GM12864 (cell line): Measurements from ENCODE around the gene SMOC2.

Experiments
- DNase-seq: peaks from one replicate; pipeline ENCODE4 v3.0.0-alpha.2; 2011; ENCODE audit warnings: low read depth
- H3K4me3 ChIP-seq: 2 replicates; pipeline ENCODE4 v1.5.1; 2011; ENCODE audit warnings: mild to moderate bottlenecking, low read depth, low read length, control low read depth
- CTCF ChIP-seq: IDR thresholded peaks from 2 replicates; pipeline ENCODE4 v1.5.1; 2011; ENCODE audit warnings: low read depth, mild to moderate bottlenecking, moderate library complexity, low read length, control low read depth, inconsistent platforms; ENCODE audit errors: missing control alignments

Gene SMOC2

GRCh38 chr6:168447700-168448099 is 6.7 kb downstream of the SMOC2 start:
- no peak for DNase-seq
- no peak overlapping the region for H3K4me3 ChIP-seq
- TF ChIP-seq CTCF: no peak

DNA sequence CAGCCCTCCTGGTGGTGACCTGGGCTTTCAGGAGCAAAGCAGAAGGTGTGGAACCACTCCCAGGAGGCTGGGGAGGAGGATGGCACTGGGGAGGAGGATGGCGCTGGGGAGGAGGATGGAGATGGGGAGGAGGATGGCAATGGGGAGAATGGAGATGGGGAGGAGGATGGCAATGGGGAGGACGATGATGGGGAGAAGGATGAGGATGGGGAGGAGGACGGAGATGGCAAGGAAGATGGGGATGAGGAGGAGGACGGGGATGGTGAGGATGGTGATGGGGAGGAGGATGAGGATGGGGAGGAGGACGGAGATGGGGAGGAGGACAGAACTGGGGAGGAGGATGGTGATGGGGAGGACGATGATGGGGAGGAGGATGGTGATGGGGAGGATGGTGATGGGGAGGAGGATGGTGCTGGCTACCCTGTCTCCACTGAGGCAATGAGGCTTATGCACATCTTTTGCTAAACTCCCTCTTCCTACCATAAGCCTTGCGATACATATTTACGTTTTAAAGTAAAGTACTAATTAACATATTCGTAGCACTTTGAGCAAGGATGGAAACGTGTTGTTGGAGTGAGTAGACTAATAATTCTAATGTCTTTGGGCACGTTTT is 7.4 kb downstream of the SMOC2 start:
- no peak overlapping the region for H3K4me3 ChIP-seq
- no peak for DNase-seq
- no peak for TF ChIP-seq CTCF

GRCh38 chr6:168450917-168451316 is 9.9 kb downstream of the SMOC2 start:
- no peak overlapping the region for H3K4me3 ChIP-seq
- no peak for DNase-seq
- no peak for TF ChIP-seq CTCF

DNA sequence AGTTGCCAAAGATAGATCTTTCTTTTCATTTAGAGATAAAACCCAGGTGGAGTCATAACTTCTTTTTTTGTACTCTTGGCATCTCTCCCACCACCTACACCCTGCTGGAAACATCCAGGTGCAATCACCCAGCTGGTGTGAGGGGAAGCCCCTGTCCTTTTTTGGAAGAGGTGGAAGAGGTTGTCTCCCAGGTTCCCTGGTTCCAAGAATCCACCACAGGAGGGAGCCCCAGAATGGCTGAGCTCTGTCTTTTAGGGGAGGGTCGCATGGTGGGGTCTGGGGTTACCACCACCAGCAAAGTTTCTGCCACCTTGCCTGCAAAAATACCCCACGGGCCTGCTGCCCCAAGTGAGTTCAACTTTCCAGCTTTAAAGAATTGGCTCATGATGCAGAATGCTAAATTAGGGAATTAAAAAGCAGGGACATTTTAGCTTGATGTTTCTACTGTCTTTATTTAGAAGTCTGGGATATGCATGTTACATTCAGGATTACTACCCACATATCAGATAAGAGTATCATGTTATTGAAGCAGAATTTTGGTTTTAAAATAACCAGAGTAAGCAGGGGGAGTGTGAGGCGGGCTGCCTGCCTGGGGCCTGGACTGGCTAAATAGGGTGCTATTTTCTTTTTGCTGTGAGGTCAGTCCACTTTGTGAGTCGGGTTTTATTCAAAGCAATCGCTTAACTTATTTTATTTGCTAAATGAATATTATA is 11.0 kb downstream of the SMOC2 start:
- H3K4me3 ChIP-seq: no peak overlapping the region
- no peak for TF ChIP-seq CTCF
- no peak for DNase-seq

DNA sequence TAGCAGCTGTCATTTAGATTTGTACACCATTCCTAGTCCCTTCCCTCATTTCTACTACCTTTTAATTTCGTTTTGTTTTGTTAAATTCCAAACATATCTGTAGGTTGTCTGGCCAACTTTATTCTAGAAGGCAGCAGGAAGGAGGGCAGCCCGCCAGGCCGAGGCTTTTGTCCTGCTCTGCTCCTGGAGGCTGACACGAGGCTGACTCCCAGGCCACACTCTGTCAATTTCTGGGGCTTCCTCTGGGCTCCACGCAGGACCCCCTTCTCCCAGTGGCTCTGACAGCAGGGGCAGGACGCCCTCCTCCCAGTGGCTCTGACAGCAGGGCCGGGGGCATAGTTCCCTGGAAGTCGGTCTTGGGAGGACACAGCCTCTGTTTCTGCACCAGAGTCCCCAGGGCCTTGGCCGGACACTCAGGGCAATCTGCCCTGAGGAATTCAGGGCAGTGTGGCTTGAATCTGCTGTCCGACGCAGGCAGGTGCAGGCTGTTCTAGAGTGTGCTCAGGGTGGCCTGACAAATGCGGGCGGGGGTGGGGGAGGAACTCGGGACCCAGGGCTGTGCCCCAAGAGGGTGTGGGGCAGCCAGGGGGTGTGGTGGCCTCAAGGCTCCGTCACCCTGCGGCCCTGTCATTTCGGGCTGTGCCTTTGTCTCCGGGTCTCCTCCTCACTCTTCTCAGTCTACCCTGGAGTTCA is 11.8 kb downstream of the SMOC2 start:
- H3K4me3 ChIP-seq: no peak overlapping the region
- no peak for DNase-seq
- no peak for TF ChIP-seq CTCF

GRCh38 chr6:168455847-168456530 is 15.0 kb downstream of the SMOC2 start:
- no peak overlapping the region for H3K4me3 ChIP-seq
- no peak for DNase-seq
- TF ChIP-seq CTCF: no peak
